NCI-H460 (cell line): Measurements from ENCODE around the gene NEUROG3. TPM values are rescaled to one million over a fixed set of nuclear protein-coding genes. Genes with fewer than 3 reads are reported as not detected.

Experiments used
- DNase-seq: peaks from one replicate; pipeline ENCODE4 v3.0.0-alpha.2; 2016; ENCODE audit warnings: low read depth; ENCODE audit errors: extremely low read depth
- polyA plus RNA-seq: library from polyadenylated mRNA; depleted of rRNA; stranded (reverse); fragments of >200 nt; gene quantifications from 2 replicates; pipeline ENCODE4 v1.2.3, GENCODE V29; 2014; cell fraction: nucleus; rRNA removed
- total RNA-seq: library from RNA; depleted of rRNA; stranded (reverse); fragments of >200 nt; shearing (Covaris generic); gene quantifications from 2 replicates; pipeline ENCODE4 v1.2.3, GENCODE V29; 2014; rRNA removed

NEUROG3 gene
- total RNA-seq, result not detected in 2 replicates
- not detected in 2 replicates for polyA plus RNA-seq

- DNase-seq, result no peak
Observed at GRCh38 chr10:69573056-69573806, at the start of gene NEUROG3. NEUROG3 (minus strand) TSS chr10:69573422; CDS start chr10:69573043, 379 bp downstream.

- DNase-seq, result no peak
Observed at GRCh38 chr10:69620625-69621024, 47.4 kb upstream of the NEUROG3 start.

- no peak for DNase-seq
Observed at GRCh38 chr10:69619626-69620025, 46.4 kb upstream of the NEUROG3 start.

GRCh38 chr10:69618746-69619145 is 45.5 kb upstream of the NEUROG3 start:
- DNase-seq, result no peak

GRCh38 chr10:69616358-69616757 is 43.1 kb upstream of the NEUROG3 start:
- no peak for DNase-seq

- no peak for DNase-seq
Observed at GRCh38 chr10:69614130-69614529, 40.9 kb upstream of the NEUROG3 start.

- DNase-seq, result no peak
Observed at GRCh38 chr10:69612760-69613159, 39.5 kb upstream of the NEUROG3 start.

GRCh38 chr10:69609077-69609476 is 35.9 kb upstream of the NEUROG3 start:
- no peak for DNase-seq

GRCh38 chr10:69600761-69601330 is 27.6 kb upstream of the NEUROG3 start:
- no peak for DNase-seq

GRCh38 chr10:69588358-69588757 is 15.1 kb upstream of the NEUROG3 start:
- no peak for DNase-seq

GRCh38 chr10:69584624-69585023 is 11.4 kb upstream of the NEUROG3 start:
- DNase-seq, result no peak

GRCh38 chr10:69583106-69583505 is 9.9 kb upstream of the NEUROG3 start:
- DNase-seq, result no peak

- no peak for DNase-seq
Observed at GRCh38 chr10:69580435-69580834, 7.2 kb upstream of the NEUROG3 start.

GRCh38 chr10:69579464-69580060 is 6.3 kb upstream of the NEUROG3 start:
- DNase-seq, result no peak

GRCh38 chr10:69578508-69578991 is 5.3 kb upstream of the NEUROG3 start:
- no peak for DNase-seq

GRCh38 chr10:69577268-69578232 is 4.3 kb upstream of the NEUROG3 start:
- DNase-seq, result no peak

- no peak for DNase-seq
Observed at GRCh38 chr10:69576334-69577011, 3.3 kb upstream of the NEUROG3 start.

GRCh38 chr10:69575164-69575722 is 2.0 kb upstream of the NEUROG3 start:
- no peak for DNase-seq

- DNase-seq, result no peak
Observed at GRCh38 chr10:69574571-69574978, 1.4 kb upstream of the NEUROG3 start.
